Activated naive CD8-positive, alpha-beta T cell (primary cell): ENCODE measurements around the gene SPDYE1.
A peak's percentile ranks its signal among the peaks of the same experiment; 100 is the strongest.

Source experiments
- H3K27ac Mint-ChIP-seq: one replicate; pipeline ENCODE4 v1.8.0; 2021; ENCODE audit warnings: mixed read lengths
- H3K27me3 Mint-ChIP-seq: one replicate; pipeline ENCODE4 v1.8.0; 2021; ENCODE audit warnings: mixed read lengths
- H3K36me3 Mint-ChIP-seq: one replicate; pipeline ENCODE4 v1.8.0; 2021; ENCODE audit warnings: mixed read lengths
- H3K4me1 Mint-ChIP-seq: one replicate; pipeline ENCODE4 v1.8.0; 2021; ENCODE audit warnings: low read depth, mixed read lengths
- H3K4me3 Mint-ChIP-seq: one replicate; pipeline ENCODE4 v1.8.0; 2021; ENCODE audit warnings: mild to moderate bottlenecking, mixed read lengths
- H3K9me3 Mint-ChIP-seq: one replicate; pipeline ENCODE4 v1.8.0; 2021; ENCODE audit warnings: low read depth, mixed read lengths

SPDYE1 gene

GRCh38 chr7:44046321-44047061 is 48.8 kb downstream of the SPDYE1 start:
- Mint-ChIP-seq H3K27ac (peak overlapping the region; percentile 90), H3K36me3 (peaks cover 11% of the 10 kb centered on the region), H3K9me3 (no peaks in the 10 kb centered on the region), H3K27me3 (no peaks in the 10 kb centered on the region), H3K4me3 (peak overlapping the region; percentile 95), H3K4me1 (peaks cover 65% of the 10 kb centered on the region)

- H3K9me3 Mint-ChIP-seq = no peaks in the 10 kb centered on the region
- no peaks in the 10 kb centered on the region for H3K27me3 Mint-ChIP-seq
- H3K4me1 Mint-ChIP-seq = peaks cover 76% of the 10 kb centered on the region
- H3K36me3 Mint-ChIP-seq = peaks cover 11% of the 10 kb centered on the region
- peak overlapping the region; percentile 52 for H3K4me3 Mint-ChIP-seq
- H3K27ac Mint-ChIP-seq = no peak overlapping the region
These were observed 50.5 kb downstream of the SPDYE1 start for GRCh38 chr7:44048031-44048795.

GRCh38 chr7:44050121-44050914 is 52.6 kb downstream of the SPDYE1 start:
- H3K4me3 Mint-ChIP-seq = peak overlapping the region; percentile 40
- H3K4me1 Mint-ChIP-seq = peaks cover 73% of the 10 kb centered on the region
- H3K36me3 Mint-ChIP-seq = peaks cover 11% of the 10 kb centered on the region
- H3K27ac Mint-ChIP-seq = peak overlapping the region; percentile 79
- H3K27me3 Mint-ChIP-seq = no peaks in the 10 kb centered on the region
- no peaks in the 10 kb centered on the region for H3K9me3 Mint-ChIP-seq

- peak overlapping the region; percentile 40 for H3K4me3 Mint-ChIP-seq
- no peaks in the 10 kb centered on the region for H3K9me3 Mint-ChIP-seq
- peaks cover 11% of the 10 kb centered on the region for H3K36me3 Mint-ChIP-seq
- peaks cover 73% of the 10 kb centered on the region for H3K4me1 Mint-ChIP-seq
- no peaks in the 10 kb centered on the region for H3K27me3 Mint-ChIP-seq
- peak overlapping the region; percentile 79 for H3K27ac Mint-ChIP-seq
These were observed 53.3 kb downstream of the SPDYE1 start for GRCh38 chr7:44050915-44051560.

GRCh38 chr7:44051611-44052220 is 54.0 kb downstream of the SPDYE1 start:
- Mint-ChIP-seq H3K9me3 (no peaks in the 10 kb centered on the region), H3K4me3 (peak overlapping the region; percentile 35), H3K27me3 (no peaks in the 10 kb centered on the region), H3K27ac (peak overlapping the region; percentile 50), H3K36me3 (peaks cover 6% of the 10 kb centered on the region), H3K4me1 (peaks cover 69% of the 10 kb centered on the region)

GRCh38 chr7:44052771-44053365 is 55.2 kb downstream of the SPDYE1 start:
- Mint-ChIP-seq H3K4me1 (peaks cover 62% of the 10 kb centered on the region), H3K9me3 (no peaks in the 10 kb centered on the region), H3K27me3 (no peaks in the 10 kb centered on the region), H3K27ac (no peak overlapping the region), H3K4me3 (no peak overlapping the region), H3K36me3 (peaks cover 2% of the 10 kb centered on the region)

GRCh38 chr7:44056681-44057080 is 59.0 kb downstream of the SPDYE1 start:
- Mint-ChIP-seq H3K4me1 (peaks cover 50% of the 10 kb centered on the region), H3K9me3 (no peaks in the 10 kb centered on the region), H3K27ac (no peak overlapping the region), H3K36me3 (no peaks in the 10 kb centered on the region), H3K27me3 (no peaks in the 10 kb centered on the region), H3K4me3 (no peak overlapping the region)

GRCh38 chr7:44057181-44057848 is 59.6 kb downstream of the SPDYE1 start:
- H3K4me3 Mint-ChIP-seq = no peak overlapping the region
- H3K36me3 Mint-ChIP-seq = no peaks in the 10 kb centered on the region
- H3K4me1 Mint-ChIP-seq = peaks cover 44% of the 10 kb centered on the region
- no peaks in the 10 kb centered on the region for H3K27me3 Mint-ChIP-seq
- H3K9me3 Mint-ChIP-seq = no peaks in the 10 kb centered on the region
- peak overlapping the region; percentile 34 for H3K27ac Mint-ChIP-seq

GRCh38 chr7:44057849-44058758 is 60.4 kb downstream of the SPDYE1 start:
- no peaks in the 10 kb centered on the region for H3K27me3 Mint-ChIP-seq
- H3K9me3 Mint-ChIP-seq = no peaks in the 10 kb centered on the region
- H3K4me1 Mint-ChIP-seq = peaks cover 37% of the 10 kb centered on the region
- no peak overlapping the region for H3K4me3 Mint-ChIP-seq
- no peaks in the 10 kb centered on the region for H3K36me3 Mint-ChIP-seq
- peak overlapping the region; percentile 88 for H3K27ac Mint-ChIP-seq

GRCh38 chr7:44058759-44059218 is 61.1 kb downstream of the SPDYE1 start:
- Mint-ChIP-seq H3K27ac (peak overlapping the region; percentile 88), H3K36me3 (no peaks in the 10 kb centered on the region), H3K4me1 (peaks cover 37% of the 10 kb centered on the region), H3K27me3 (no peaks in the 10 kb centered on the region), H3K9me3 (no peaks in the 10 kb centered on the region), H3K4me3 (no peak overlapping the region)

- Mint-ChIP-seq H3K4me3 (no peak overlapping the region), H3K27ac (peak overlapping the region; percentile 88), H3K4me1 (peaks cover 37% of the 10 kb centered on the region), H3K9me3 (no peaks in the 10 kb centered on the region), H3K36me3 (no peaks in the 10 kb centered on the region), H3K27me3 (no peaks in the 10 kb centered on the region)
These were observed 61.8 kb downstream of the SPDYE1 start for GRCh38 chr7:44059219-44060090.
